Panc1 (cell line): ENCODE results near the gene ADD2. TPM values are rescaled to one million over a fixed set of nuclear protein-coding genes. Genes with fewer than 3 reads are reported as not detected.

Experiments used
- ATAC-seq: fragments of 200-7000 bp; cut with Tn5 transposase; 2 replicates; pipeline ENCODE4 v1.9.1; 2020; ENCODE audit warnings: mild to moderate bottlenecking, moderate library complexity
- BruUV-seq: library from RNA; stranded (reverse); fragments of 400-500 nt; replicated peaks from 2 replicates; lab custom pipeline; 2021; lab: Mats Ljungman, UMichigan
- CTCF ChIA-PET: fragments of 300-600 bp; sonication (Branson Sonifier 250); formaldehyde crosslinking; loops from one replicate; lab custom pipeline; 2022; ENCODE audit warnings: antibody characterized with exemption; lab: Charles Lee
- POLR2A ChIA-PET: fragments of 300-600 bp; sonication (Branson Sonifier 250); formaldehyde crosslinking; loops from one replicate; lab custom pipeline; 2022; ENCODE audit warnings: antibody characterized with exemption; lab: Charles Lee
- DNase-seq: peaks from one replicate; pipeline ENCODE4 v3.0.0-alpha.2; 2010; ENCODE audit warnings: low read depth, low spot score
- H3K27ac ChIP-seq: 2 replicates; pipeline ENCODE4 v1.5.1; 2011; ENCODE audit warnings: mild to moderate bottlenecking, low read length, inconsistent platforms
- H3K27me3 ChIP-seq: fragments of 200-500 bp; sonication (Bioruptor generic); 2 replicates; pipeline ENCODE4 v1.6.0; 2014; ENCODE audit warnings: low read length, inconsistent platforms; ENCODE audit not compliant: control insufficient read depth, insufficient read depth
- H3K36me3 ChIP-seq: fragments of 200-500 bp; sonication (Bioruptor generic); 2 replicates; pipeline ENCODE4 v1.5.1; 2014; ENCODE audit warnings: inconsistent platforms, mild to moderate bottlenecking, low read length, moderate library complexity; ENCODE audit not compliant: control insufficient read depth, insufficient read depth
- H3K4me1 ChIP-seq: 2 replicates; pipeline ENCODE4 v1.5.1; 2011; ENCODE audit warnings: inconsistent platforms, mild to moderate bottlenecking, low read length, moderate library complexity; ENCODE audit not compliant: control insufficient read depth, insufficient read depth
- H3K4me3 ChIP-seq, 2 experiments: 2 replicates each; pipeline ENCODE4 v1.5.1; 2011 to 2012; ENCODE audit warnings: low read depth in 2 of 2, low read length in 2 of 2, mild to moderate bottlenecking in 2 of 2, inconsistent platforms in 1 of 2, moderate library complexity in 1 of 2
- H3K9me3 ChIP-seq: fragments of 200-500 bp; sonication (Bioruptor generic); 2 replicates; pipeline ENCODE4 v1.5.1; 2014; ENCODE audit warnings: low read depth, mild to moderate bottlenecking, inconsistent platforms, low read length, moderate library complexity; ENCODE audit not compliant: control insufficient read depth, insufficient read depth
- POLR2AphosphoS5 ChIP-seq: IDR thresholded peaks from 2 replicates; pipeline ENCODE4 v1.6.1; 2012; ENCODE audit warnings: mild to moderate bottlenecking, low read depth, low read length, moderate library complexity
- SIN3A ChIP-seq: IDR thresholded peaks from 2 replicates; pipeline ENCODE4 v1.6.1; 2012; ENCODE audit warnings: low read depth, mild to moderate bottlenecking, low read length, moderate library complexity, borderline replicate concordance; ENCODE audit not compliant: insufficient read depth
- TCF7L2 ChIP-seq: IDR thresholded peaks from 2 replicates; pipeline ENCODE4 v1.6.1; 2011; ENCODE audit warnings: mild to moderate bottlenecking, low read depth, low read length, inconsistent platforms
- in situ Hi-C: cut with HindIII; loops from 2 replicates; pipeline ENCODE4 v1.10.0; 2016; ENCODE audit warnings: low sequenced_read_pairs, low pct_unique_long_range_greater_than_20kb
- intact Hi-C: fragments of 100-400 bp; cut with micrococcal nuclease; formaldehyde crosslinking; loops from one replicate; pipeline ENCODE4 v1.10.0; 2022; ENCODE audit not compliant: unreplicated experiment
- total RNA-seq: library from RNA; stranded (reverse); gene quantifications from one replicate; pipeline ENCODE4 v1.2.1, GENCODE V29; 2021; ENCODE audit not compliant: unreplicated experiment
- TF ChIP-seq, protein P1 (sequence below), 2 experiments: IDR thresholded peaks; 2 replicates each; pipeline ENCODE4 v1.6.1; 2011 to 2012; ENCODE audit warnings: low read depth in 2 of 2, control low read depth in 1 of 2, low read length in 1 of 2, mild to moderate bottlenecking in 1 of 2, moderate library complexity in 1 of 2; ENCODE audit not compliant: insufficient read depth in 1 of 2
- TF ChIP-seq, protein P2 (sequence below): fragments of 450-650 bp; IDR thresholded peaks from 2 replicates; pipeline ENCODE4 v1.5.1; 2017; ENCODE audit warnings: mild to moderate bottlenecking

ADD2 gene
- total RNA-seq, 1 experiment from 2014 or later: 0.26 TPM

DNA sequence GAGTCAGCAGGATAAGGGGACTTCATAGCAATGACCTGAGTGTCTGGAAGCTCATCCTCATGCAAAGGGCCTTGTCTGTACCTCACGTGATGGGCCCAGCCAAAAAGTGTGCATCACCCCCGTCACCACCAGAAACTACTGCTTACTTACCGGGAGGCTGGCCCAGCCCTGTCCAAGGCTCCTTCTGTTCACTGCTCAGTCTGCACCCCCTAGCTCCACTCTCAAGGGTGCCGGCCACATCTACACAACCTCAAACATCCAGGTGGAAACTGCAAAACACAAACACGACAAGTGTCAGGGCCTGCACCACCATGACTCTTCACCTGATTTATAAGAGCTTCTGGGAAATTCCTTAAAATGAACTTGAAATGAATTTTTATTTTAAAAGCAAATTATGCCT, 55.1 kb downstream of the ADD2 start:
- no peaks in the 10 kb centered on the region for H3K9me3 ChIP-seq
- no peaks in the 10 kb centered on the region for H3K36me3 ChIP-seq
- BruUV-seq: no TSS peak
- H3K27me3 ChIP-seq: peaks cover 8% of the 10 kb centered on the region
- DNase-seq (no peak), ATAC-seq (no peak)
- ChIA-PET CTCF (no interaction called here), POLR2A (interaction anchor here (0.5 kb wide), 1 partner anchor 23 kb away, joined by 4 read pairs; no protein-coding TSS in a partner anchor)
- no peaks in the 10 kb centered on the region for H3K4me1 ChIP-seq
- in situ Hi-C loops: no loop called here
- TF ChIP-seq, protein P1, sequence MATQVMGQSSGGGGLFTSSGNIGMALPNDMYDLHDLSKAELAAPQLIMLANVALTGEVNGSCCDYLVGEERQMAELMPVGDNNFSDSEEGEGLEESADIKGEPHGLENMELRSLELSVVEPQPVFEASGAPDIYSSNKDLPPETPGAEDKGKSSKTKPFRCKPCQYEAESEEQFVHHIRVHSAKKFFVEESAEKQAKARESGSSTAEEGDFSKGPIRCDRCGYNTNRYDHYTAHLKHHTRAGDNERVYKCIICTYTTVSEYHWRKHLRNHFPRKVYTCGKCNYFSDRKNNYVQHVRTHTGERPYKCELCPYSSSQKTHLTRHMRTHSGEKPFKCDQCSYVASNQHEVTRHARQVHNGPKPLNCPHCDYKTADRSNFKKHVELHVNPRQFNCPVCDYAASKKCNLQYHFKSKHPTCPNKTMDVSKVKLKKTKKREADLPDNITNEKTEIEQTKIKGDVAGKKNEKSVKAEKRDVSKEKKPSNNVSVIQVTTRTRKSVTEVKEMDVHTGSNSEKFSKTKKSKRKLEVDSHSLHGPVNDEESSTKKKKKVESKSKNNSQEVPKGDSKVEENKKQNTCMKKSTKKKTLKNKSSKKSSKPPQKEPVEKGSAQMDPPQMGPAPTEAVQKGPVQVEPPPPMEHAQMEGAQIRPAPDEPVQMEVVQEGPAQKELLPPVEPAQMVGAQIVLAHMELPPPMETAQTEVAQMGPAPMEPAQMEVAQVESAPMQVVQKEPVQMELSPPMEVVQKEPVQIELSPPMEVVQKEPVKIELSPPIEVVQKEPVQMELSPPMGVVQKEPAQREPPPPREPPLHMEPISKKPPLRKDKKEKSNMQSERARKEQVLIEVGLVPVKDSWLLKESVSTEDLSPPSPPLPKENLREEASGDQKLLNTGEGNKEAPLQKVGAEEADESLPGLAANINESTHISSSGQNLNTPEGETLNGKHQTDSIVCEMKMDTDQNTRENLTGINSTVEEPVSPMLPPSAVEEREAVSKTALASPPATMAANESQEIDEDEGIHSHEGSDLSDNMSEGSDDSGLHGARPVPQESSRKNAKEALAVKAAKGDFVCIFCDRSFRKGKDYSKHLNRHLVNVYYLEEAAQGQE (IDR thresholded peaks at IDR 0.05; ENCODE audit: insufficient read depth in 1 of 2, low read depth in 2 of 2, low read length in 1 of 2): no peak
- TF ChIP-seq SIN3A (no peak), POLR2AphosphoS5 (no peak), TCF7L2 (no peak)
- TF ChIP-seq, protein P2, sequence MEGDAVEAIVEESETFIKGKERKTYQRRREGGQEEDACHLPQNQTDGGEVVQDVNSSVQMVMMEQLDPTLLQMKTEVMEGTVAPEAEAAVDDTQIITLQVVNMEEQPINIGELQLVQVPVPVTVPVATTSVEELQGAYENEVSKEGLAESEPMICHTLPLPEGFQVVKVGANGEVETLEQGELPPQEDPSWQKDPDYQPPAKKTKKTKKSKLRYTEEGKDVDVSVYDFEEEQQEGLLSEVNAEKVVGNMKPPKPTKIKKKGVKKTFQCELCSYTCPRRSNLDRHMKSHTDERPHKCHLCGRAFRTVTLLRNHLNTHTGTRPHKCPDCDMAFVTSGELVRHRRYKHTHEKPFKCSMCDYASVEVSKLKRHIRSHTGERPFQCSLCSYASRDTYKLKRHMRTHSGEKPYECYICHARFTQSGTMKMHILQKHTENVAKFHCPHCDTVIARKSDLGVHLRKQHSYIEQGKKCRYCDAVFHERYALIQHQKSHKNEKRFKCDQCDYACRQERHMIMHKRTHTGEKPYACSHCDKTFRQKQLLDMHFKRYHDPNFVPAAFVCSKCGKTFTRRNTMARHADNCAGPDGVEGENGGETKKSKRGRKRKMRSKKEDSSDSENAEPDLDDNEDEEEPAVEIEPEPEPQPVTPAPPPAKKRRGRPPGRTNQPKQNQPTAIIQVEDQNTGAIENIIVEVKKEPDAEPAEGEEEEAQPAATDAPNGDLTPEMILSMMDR: no peak
- no peak overlapping the region for H3K27ac ChIP-seq
- no peak overlapping the region for H3K4me3 ChIP-seq
- intact Hi-C loops: no loop called here

DNA sequence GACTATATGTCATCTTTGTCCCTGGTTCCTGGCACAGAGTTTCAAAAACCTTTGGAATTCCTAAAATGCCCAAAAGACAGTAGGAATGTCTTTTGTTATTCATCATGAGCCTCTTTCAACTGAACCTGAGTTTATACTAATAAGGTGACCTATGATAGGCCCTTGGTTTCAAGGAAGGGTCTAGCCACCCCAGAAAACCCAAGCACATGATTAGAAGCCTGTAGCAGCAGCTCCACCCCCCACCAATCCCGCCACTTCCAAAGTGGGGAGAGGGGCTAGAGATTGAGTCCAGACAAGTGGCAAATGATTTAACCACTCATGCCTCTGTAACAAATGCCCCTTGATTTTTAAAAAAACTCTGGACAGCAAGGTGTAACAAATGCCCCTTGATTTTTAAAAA, 56.8 kb downstream of the ADD2 start:
- CTCF ChIA-PET: no interaction called here
- POLR2A ChIA-PET: no interaction called here
- in situ Hi-C loops: no loop called here

More for the DNA sequence above, 56.8 kb downstream of the ADD2 start:
- Histone ChIP-seq H3K4me1 (no peaks in the 10 kb centered on the region), H3K36me3 (no peaks in the 10 kb centered on the region), H3K4me3 (no peak overlapping the region), H3K27me3 (peaks cover 7% of the 10 kb centered on the region; the same call in 1 of the 2 replicates), H3K9me3 (no peaks in the 10 kb centered on the region), H3K27ac (no peak overlapping the region)
- TF ChIP-seq SIN3A (no peak), POLR2AphosphoS5 (no peak), TCF7L2 (no peak)
- TF ChIP-seq, protein P1 (IDR thresholded peaks at IDR 0.05; ENCODE audit: insufficient read depth in 1 of 2, low read depth in 2 of 2, low read length in 1 of 2): no peak
- TF ChIP-seq, protein P2: no peak
- no TSS peak for BruUV-seq
- DNase-seq (no peak), ATAC-seq (no peak)
- intact Hi-C loops: no loop called here
